Activated CD4-positive, alpha-beta T cell treated with anti-CD3 and anti-CD28 coated beads, Interleukin-10, Interleukin-2, amounts not matched to agents 100 ng/mL and 50 ng/mL, durations not matched to agents 16 hours and 8 hours (primary cell): Measurements from ENCODE around the gene KLHDC4.

Experiments used
- DNase-seq: peaks from one replicate; pipeline ENCODE4 v3.0.0-alpha.2; 2020

Gene KLHDC4

GRCh38 chr16:87715231-87715630, 50.6 kb downstream of the KLHDC4 start:
- DNase-seq: no peak

- DNase-seq: peak; percentile 85
Measured at GRCh38 chr16:87713451-87714229, 52.1 kb downstream of the KLHDC4 start.

GRCh38 chr16:87712184-87712762, 53.5 kb downstream of the KLHDC4 start:
- DNase-seq: no peak

- DNase-seq: no peak
Measured at GRCh38 chr16:87710887-87711286, 54.9 kb downstream of the KLHDC4 start.

GRCh38 chr16:87709677-87710076, 56.1 kb downstream of the KLHDC4 start:
- no peak for DNase-seq

GRCh38 chr16:87708881-87709638, 56.7 kb downstream of the KLHDC4 start:
- no peak for DNase-seq

- DNase-seq: no peak
Measured at GRCh38 chr16:87707714-87708580, 57.8 kb downstream of the KLHDC4 start.

GRCh38 chr16:87707097-87707496, 58.7 kb downstream of the KLHDC4 start:
- no peak for DNase-seq

- DNase-seq: no peak
Measured at GRCh38 chr16:87706278-87707000, 59.3 kb downstream of the KLHDC4 start.

GRCh38 chr16:87705771-87706277, 60.0 kb downstream of the KLHDC4 start:
- DNase-seq: no peak

GRCh38 chr16:87704754-87705353, 60.9 kb downstream of the KLHDC4 start:
- DNase-seq: no peak

- DNase-seq: no peak
Measured at GRCh38 chr16:87703835-87704375, 61.9 kb downstream of the KLHDC4 start.

- no peak for DNase-seq
Measured at GRCh38 chr16:87703071-87703470, 62.7 kb downstream of the KLHDC4 start.

GRCh38 chr16:87702325-87702811, 63.4 kb downstream of the KLHDC4 start:
- DNase-seq: peak; percentile 79

GRCh38 chr16:87701505-87701921, 64.3 kb downstream of the KLHDC4 start:
- no peak for DNase-seq

- DNase-seq: no peak
Measured at GRCh38 chr16:87701078-87701460, 64.7 kb downstream of the KLHDC4 start.

GRCh38 chr16:87700406-87701077, 65.2 kb downstream of the KLHDC4 start:
- peak; percentile 53 for DNase-seq

- peak; percentile 25 for DNase-seq
Measured at GRCh38 chr16:87698676-87699199, 67.0 kb downstream of the KLHDC4 start.

- peak; percentile 86 for DNase-seq
Measured at GRCh38 chr16:87698241-87698640, 67.5 kb downstream of the KLHDC4 start.

GRCh38 chr16:87697792-87698191, 68.0 kb downstream of the KLHDC4 start:
- DNase-seq: no peak
